DOHH2 (cell line): ENCODE results near the gene WDR77.

Experiments used
- EZH2phosphoT487 ChIP-seq: fragments of 200-600 bp; sonication (generic); IDR thresholded peaks from 2 replicates; pipeline ENCODE4 v1.6.1; 2017; ENCODE audit warnings: borderline replicate concordance, mild to moderate bottlenecking, antibody characterized with exemption, low read length, moderate library complexity, mixed read lengths
- TF ChIP-seq, protein P1 (sequence below): fragments of 200-600 bp; sonication (generic); IDR thresholded peaks from one replicate; pipeline ENCODE4 v1.5.1; 2014; ENCODE audit warnings: antibody characterized with exemption, mild to moderate bottlenecking, low read depth, low read length; ENCODE audit not compliant: poor library complexity, severe bottlenecking

DNA sequence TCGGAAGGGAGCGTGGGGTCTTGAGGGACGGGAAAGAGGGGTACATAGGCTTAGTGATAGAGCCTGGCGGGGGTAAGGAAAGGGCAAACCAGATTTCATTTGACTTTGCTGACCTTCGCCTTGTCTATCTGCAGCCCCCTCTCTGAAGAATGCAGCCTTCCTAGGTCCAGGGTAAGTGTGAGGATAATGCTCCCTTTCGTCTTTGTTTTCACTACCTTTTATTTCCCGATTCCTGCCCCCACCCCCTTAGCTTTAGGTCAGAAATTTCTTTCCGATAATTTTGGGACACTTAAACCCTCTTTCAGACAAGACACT, 604 bp upstream of the WDR77 start:
- TF ChIP-seq, protein P1, sequence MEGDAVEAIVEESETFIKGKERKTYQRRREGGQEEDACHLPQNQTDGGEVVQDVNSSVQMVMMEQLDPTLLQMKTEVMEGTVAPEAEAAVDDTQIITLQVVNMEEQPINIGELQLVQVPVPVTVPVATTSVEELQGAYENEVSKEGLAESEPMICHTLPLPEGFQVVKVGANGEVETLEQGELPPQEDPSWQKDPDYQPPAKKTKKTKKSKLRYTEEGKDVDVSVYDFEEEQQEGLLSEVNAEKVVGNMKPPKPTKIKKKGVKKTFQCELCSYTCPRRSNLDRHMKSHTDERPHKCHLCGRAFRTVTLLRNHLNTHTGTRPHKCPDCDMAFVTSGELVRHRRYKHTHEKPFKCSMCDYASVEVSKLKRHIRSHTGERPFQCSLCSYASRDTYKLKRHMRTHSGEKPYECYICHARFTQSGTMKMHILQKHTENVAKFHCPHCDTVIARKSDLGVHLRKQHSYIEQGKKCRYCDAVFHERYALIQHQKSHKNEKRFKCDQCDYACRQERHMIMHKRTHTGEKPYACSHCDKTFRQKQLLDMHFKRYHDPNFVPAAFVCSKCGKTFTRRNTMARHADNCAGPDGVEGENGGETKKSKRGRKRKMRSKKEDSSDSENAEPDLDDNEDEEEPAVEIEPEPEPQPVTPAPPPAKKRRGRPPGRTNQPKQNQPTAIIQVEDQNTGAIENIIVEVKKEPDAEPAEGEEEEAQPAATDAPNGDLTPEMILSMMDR = no peak
- no peak for TF ChIP-seq EZH2phosphoT487
